Inflammatory macrophage (primary cell): ENCODE measurements around the gene ALDH18A1.
"Not testable (repeated sequence)": the region's sequence is repeated elsewhere in the genome, so short reads cannot be mapped to it uniquely, and the experiment has no call there.

Experiments used
- DNase-seq, 2 donors: peaks; one replicate each; pipeline ENCODE4 v3.0.0-alpha.2; 2020 to 2022

ALDH18A1 gene

GRCh38 chr10:95648138-95648537 lies 8.4 kb downstream of the ALDH18A1 start:
- DNase-seq: no peak

- DNase-seq: no peak
These were observed 10.4 kb downstream of the ALDH18A1 start for GRCh38 chr10:95646160-95646559.

GRCh38 chr10:95644901-95645300 lies 11.6 kb downstream of the ALDH18A1 start:
- no peak for DNase-seq

- no peak for DNase-seq
These were observed 15.6 kb downstream of the ALDH18A1 start for GRCh38 chr10:95640891-95641315.

GRCh38 chr10:95637911-95638310 lies 18.6 kb downstream of the ALDH18A1 start:
- no peak for DNase-seq

- DNase-seq: no peak
These were observed 19.4 kb downstream of the ALDH18A1 start for GRCh38 chr10:95637140-95637539.

DNA sequence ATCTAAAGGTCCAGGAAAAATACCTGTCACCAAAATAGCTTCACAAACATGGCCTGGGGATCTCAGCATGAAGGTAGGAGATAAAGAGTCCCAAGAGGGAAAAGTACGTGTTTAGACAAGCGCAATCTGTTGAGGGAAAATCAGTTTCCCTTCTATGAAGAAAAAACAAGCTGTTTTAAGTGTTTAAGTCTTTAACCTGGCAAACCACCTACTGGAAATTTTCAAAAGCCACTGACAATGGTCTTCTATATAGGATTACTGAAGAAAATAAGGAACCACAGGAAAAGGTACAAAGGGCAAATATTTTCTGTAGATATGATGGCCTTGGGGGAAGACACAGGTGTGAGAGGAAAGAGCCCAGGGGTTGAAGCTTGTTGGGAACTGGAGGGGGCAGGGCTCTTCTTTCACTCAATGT lies 21.2 kb downstream of the ALDH18A1 start:
- no peak for DNase-seq

- no peak for DNase-seq
These were observed 27.7 kb downstream of the ALDH18A1 start for GRCh38 chr10:95628786-95629185.

DNA sequence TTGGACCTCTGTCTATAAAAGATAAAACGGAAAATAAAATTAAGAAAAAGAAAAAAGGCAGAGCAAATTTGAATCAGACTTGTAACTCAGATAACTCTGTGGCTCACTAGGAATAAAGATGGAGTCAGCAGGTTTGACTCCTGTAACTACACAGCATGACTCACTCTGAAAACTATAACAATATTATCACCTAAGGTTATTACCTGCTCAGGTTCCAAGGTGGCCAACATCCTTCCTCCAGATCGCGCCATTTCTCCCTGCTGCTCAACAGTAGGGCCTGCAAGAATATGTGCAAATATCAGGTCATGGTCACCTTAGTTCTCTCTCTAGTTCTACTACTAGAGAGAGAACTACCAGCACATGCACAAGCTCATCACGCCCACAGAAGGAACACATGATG lies 30.0 kb downstream of the ALDH18A1 start:
- peak in 1 of 2 donors; percentile 12 for DNase-seq

- DNase-seq: not testable (repeated sequence)
These were observed 36.1 kb downstream of the ALDH18A1 start for GRCh38 chr10:95620415-95620814.

DNA sequence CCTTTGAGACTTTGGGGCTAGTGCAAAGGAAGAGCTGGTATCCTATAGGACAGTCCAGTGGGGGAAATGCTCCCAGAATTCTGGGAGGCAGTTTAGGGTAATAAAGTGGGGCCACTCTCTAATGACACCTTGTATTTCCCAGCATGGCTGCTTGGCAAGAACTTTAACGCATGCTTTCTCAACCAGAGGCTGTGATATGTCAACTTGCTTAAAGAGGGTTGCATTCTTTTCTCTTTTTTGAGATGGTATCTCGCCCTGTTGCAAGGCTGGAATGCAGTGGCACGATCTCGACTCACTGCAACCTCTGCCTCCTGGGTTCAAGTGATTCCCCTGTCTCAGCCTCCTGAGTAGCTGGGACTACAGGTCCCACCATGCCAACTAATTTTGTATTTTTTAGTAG lies 38.4 kb downstream of the ALDH18A1 start:
- DNase-seq: no peak

- no peak for DNase-seq
These were observed 40.1 kb downstream of the ALDH18A1 start for GRCh38 chr10:95616446-95616845.

- DNase-seq: no peak
These were observed 43.2 kb downstream of the ALDH18A1 start for GRCh38 chr10:95613330-95613729.

- no peak for DNase-seq
These were observed 45.8 kb downstream of the ALDH18A1 start for GRCh38 chr10:95610727-95611126.

DNA sequence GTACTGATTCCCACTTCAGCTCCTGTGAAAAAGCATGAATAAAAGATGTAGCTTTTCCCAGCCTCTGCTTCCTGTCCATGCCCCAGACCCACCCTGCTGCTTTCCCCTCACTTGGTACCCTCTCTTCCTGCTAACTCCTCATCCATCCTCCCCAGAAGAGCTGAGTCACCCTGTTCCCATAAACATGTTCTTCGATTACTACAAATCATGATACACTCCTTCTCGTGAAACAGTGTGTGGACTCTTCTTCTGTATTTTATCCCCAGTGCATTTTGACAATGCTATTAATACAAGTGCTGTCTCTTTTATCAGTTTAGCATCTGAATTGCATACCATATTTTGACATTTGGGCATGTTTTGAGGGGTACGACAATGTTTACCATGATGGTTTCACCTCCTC lies 49.6 kb downstream of the ALDH18A1 start:
- DNase-seq: no peak

DNA sequence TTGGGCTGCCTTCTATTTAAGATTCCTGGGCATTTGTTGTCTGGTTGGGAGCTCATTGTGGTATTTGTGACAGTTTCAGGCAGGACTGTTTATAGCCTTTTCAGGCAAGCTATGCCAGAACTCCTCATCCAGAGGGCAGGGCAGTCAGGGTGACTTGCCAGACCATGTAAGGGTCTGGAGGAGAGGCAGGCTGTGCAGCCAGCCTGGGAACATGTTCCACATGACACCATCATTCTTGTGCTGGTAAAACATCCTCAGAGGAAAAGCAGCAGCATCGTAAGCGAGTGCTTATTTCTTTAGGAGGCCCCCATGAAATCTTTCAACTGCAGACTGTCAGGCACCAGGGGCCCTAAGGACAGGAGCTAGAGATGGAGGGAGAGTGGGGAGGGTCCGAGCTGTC lies 51.3 kb downstream of the ALDH18A1 start:
- no peak for DNase-seq

DNA sequence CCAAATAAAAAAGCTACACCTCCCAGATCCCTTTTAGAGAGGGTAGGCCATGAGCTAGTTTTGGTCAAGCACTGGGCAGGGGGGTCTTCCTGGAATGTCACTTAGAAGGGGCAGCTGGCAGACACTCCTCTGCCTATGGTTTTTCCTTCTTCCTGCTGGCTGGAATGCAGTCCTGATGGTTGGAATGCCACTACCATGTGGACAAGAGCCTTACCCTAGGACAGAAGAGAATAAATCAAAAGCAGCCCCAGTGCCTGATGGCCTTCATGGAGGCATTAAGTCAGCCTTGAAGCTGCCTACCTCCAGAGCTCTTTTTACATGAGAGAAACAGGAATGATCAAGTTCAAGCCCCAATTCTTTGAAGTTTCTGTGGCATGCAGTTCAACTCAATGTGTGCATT lies 51.9 kb downstream of the ALDH18A1 start:
- DNase-seq: no peak

GRCh38 chr10:95602382-95602781 lies 54.1 kb downstream of the ALDH18A1 start:
- DNase-seq: no peak

- DNase-seq: peak; percentile 68 to 73
These were observed 55.3 kb downstream of the ALDH18A1 start for GRCh38 chr10:95601116-95601719.

DNA sequence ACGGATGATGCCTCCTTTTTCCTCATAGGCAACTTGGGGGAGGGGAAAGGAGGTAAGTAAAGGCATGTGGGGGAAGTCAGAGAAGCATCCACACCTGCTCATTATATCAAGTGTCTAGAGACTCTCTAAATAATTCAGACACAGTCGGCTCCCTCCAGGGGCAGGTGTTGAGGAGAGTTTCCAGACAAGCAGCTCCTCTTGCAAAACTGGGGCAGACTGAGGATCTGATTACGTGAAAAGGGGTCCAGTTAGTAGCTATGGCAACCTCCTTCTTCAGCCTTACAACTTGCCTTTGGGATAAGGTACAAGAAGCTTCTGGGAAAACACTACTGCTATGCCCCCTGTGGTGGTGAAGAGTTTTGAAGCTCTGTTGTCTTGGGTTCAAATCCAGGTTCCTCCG lies 56.4 kb downstream of the ALDH18A1 start:
- DNase-seq: no peak

DNA sequence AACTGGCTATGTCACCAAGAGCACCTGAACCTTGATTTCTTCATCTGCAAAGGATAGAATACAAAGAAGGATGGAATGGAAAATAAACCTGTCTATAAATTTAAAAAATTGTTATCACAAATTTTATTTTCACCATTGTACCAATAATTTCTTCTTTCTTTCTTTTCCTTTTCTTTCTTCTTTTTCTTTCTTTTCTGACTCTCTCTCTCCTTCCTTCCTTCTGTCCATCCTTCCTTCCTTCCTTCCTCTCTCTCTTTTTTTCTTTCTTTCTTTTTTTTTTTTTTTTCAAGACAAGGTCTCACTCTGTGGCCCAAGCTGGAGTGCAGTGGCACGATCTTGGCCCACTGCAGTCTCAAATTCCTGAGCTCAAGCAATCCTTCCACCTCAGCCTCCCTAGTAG lies 58.7 kb downstream of the ALDH18A1 start:
- DNase-seq: no peak

- DNase-seq: no peak
These were observed 68.5 kb downstream of the ALDH18A1 start for GRCh38 chr10:95588025-95588424.

DNA sequence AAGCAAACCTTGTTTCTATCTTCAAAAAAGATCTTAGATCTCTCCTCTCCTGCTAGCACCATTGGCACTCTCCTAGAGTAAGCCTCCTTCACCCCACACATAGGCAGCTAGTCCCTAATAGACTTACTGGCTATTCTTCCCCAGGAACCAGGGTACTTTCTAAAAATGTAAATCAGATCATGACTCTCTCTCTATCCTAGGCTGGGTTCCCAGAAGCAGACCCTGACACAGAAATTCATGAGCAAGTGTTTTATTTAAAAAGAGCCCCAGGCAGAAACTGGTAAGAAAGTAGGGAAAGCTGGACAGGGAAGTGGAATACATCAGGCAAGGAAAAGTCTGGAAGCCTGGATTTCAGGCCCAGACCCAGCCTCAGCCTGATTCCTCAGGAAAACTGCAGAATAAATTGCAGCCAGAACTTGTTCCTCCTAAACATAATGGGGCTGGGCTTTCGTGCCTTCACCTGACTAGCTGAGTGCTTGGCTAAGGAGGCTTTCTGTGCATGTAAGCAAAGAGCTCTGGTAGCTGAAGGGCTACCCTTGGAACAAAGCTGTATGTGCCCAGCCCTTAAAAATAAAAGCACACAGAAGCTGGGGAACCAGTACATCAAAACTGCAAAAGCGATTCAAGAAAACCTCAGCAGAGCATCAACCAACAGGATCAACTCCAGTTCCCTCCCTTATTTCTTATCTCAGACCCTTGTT lies 76.5 kb downstream of the ALDH18A1 start:
- no peak for DNase-seq

DNA sequence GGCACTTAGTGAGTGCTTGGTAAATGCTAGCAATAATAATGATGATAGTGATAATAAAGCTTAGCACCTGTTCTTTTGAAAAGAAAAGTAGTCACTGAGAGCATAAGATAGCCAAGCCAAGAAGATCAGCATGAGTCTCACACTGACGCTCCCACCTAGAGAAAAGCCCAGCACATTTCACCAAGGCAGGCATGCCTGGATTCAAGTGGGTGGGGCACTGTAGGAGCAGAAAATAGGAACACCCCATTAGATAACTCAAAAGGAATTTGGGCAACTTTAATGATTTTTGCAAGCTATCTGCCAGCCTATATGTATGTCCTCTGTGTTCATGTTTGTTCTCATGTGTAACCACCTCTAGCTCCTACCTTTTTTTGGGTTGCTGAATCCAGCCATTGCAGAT lies 77.2 kb downstream of the ALDH18A1 start:
- DNase-seq: no peak

DNA sequence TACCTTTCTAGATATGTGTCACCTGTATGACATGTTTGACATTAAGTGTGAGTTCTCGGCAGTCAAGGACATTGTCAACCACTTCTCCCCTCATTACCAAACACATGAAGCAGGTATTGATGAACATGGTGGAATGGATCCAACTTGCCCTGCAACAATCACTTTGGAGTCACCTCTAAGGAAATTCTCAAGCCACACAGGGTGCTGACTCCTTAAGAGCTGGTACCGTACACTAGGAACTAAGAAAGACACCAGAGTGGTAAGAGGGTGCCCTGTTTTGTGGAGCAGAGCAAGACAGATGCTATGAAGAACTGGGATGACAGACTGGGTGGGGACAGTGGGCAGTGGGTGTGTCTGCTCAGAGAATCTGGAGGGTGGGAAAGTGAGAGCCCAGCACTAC lies 77.9 kb downstream of the ALDH18A1 start:
- DNase-seq: no peak
